ENCODE results near the gene CENPX. TPM values are rescaled to one million over a fixed set of nuclear protein-coding genes. Genes with fewer than 3 reads are reported as not detected.

CENPX gene
- total RNA-seq, 2 experiments from 2014 or later = 86.7 to 87.7 TPM

DNA sequence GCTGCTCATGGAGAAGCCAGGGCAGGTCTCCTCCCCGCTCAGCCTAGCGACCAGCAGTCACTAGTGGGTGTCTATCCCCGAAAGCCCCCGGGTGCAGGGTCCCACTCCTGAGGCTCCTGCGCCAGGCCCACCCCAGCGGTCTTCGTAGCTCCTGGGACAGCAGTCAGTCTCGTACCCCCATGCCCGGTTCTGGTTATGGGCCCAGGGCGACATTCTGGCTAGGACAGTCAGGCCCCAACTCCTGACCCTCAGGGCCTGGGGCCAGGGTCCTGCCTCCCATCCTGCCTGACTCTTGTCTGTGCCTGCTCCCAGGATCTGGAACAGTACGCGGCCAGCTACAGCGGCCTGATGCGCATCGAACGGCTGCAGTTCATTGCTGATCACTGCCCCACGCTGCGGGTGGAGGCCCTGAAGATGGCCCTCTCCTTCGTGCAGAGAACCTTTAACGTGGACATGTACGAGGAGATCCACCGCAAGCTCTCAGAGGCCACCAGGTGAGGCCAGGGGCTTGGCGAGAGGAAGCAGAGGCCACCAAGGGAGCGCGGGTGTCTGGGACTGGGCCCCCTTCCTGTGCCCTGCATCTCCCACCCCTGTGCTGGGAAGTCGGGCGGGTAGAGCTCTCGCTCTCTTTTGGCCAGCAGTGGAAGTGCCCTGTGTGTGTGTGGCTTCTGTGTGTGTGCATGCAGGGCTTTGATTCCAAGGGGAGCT is 31.0 kb upstream of the CENPX start:
- ChIA-PET CTCF (interaction anchor here (1.5 kb wide), 1 partner anchor 153 kb away, joined by 4 read pairs; no protein-coding TSS in a partner anchor), POLR2A (interaction anchor here (0.6 kb wide), 1 partner anchor 52 kb away, joined by 3 read pairs; no protein-coding TSS in a partner anchor)
- Mint-ChIP-seq H3K4me3 (peak overlapping the region; percentile 85), H3K4me1 (ENCODE audit: low read depth) (peaks cover 24% of the 10 kb centered on the region), H3K9me3 (ENCODE audit: insufficient read depth) (no peaks in the 10 kb centered on the region), H3K36me3 (ENCODE audit: low read depth) (peaks cover 9% of the 10 kb centered on the region), H3K27ac (peak overlapping the region; percentile 46), H3K27me3 (ENCODE audit: low read depth) (no peaks in the 10 kb centered on the region)
- no peak for DNase-seq
- no peak for ATAC-seq

GRCh38 chr17:82053130-82053529 is 30.5 kb upstream of the CENPX start:
- Mint-ChIP-seq H3K4me3 (peak overlapping the region; percentile 85), H3K4me1 (ENCODE audit: low read depth) (peaks cover 24% of the 10 kb centered on the region), H3K36me3 (ENCODE audit: low read depth) (peaks cover 7% of the 10 kb centered on the region), H3K27ac (peak overlapping the region; percentile 46), H3K9me3 (ENCODE audit: insufficient read depth) (no peaks in the 10 kb centered on the region), H3K27me3 (ENCODE audit: low read depth) (no peaks in the 10 kb centered on the region)
- POLR2A ChIA-PET = interaction anchor here (0.6 kb wide), 1 partner anchor 53 kb away, joined by 3 read pairs; no protein-coding TSS in a partner anchor
- DNase-seq (no peak), ATAC-seq (no peak)
- CTCF ChIA-PET = no interaction called here

DNA sequence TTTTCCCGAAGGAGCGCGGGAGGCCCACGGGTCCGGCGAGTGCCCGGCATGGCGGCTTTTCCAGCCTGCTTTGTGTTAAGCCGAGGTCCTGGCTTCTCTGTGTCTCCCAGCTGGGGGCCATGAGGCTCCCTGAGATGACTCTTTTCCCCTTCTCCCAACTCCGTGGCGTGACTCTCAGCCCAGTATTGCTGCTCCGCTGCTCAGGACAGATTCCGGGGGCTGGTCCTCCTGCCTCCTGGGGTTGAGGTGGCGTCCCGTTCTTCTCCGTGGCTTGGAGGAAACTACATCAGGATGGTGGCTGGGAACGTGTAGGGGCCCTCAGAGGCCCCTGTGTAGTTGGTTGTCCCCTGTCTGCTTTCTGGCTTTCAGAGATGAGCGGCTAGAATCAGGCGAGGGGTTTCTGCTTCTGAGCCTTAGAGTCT is 30.0 kb upstream of the CENPX start:
- no peak for DNase-seq
- Mint-ChIP-seq H3K4me1 (ENCODE audit: low read depth) (peaks cover 24% of the 10 kb centered on the region), H3K27ac (peak overlapping the region; percentile 55), H3K9me3 (ENCODE audit: insufficient read depth) (no peaks in the 10 kb centered on the region), H3K36me3 (ENCODE audit: low read depth) (peaks cover 3% of the 10 kb centered on the region), H3K27me3 (ENCODE audit: low read depth) (no peaks in the 10 kb centered on the region), H3K4me3 (peak overlapping the region; percentile 85)
- ATAC-seq = no peak
- CTCF ChIA-PET = interaction anchor here (3.0 to 3.1 kb wide), 2 partner anchors 15 to 22 kb away, joined by 11 to 17 read pairs; partner anchors contain the start of genes DCXR and RAC3
- POLR2A ChIA-PET = interaction anchor here (0.9 to 1.0 kb wide), 2 partner anchors 13 to 15 kb away, joined by 3 read pairs; partner anchors contain the start of genes DCXR and DUS1L

DNA sequence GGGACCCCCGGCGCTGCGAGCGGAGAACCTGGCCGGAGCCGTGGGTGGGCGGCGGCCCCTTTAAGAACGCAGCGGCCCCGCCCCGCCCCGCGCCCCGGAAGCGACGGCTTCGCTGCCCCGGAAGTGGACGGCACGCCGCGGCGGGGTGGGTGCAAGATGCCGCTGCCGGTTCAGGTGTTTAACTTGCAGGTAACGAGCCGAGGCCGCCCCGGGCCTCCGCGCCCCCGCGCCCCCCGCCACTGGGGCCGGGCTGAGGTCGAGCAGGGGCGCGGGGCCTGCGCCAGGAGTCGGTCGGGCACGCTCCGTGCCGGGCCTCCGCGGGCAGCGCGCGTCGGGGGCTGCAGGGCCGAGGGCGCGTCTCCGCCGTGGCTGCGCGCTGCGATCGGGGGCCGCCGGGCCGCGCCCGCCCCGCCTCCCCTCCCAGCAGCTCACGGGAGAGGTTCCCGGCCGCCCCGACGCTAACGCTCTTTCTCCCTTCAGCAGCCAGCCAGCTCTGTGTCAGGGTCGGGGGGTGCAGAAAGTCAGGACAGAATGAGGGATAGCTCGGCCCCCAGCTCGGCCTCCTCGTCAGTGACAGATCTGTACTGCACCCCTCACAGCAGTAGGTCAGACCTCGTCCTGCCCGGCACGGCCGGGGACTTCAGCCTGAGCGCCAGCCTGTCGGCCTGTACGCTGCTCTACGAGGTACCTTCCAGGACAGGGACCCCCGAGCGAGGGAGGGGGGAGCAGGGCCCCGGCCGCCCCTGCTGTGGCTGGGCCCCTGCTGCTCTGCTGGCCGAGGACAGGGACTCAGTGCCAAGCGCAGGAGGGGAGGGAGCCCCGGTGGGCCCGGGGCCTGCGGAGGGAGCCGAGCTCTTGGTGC is 29.3 kb upstream of the CENPX start, which contains the start of the genes GPS1 and RFNG:
Gene GPS1 (plus strand): TSS at position 123 of the 862 bp plus-strand sequence. CDS start 34 bp downstream, at position 157.
Gene RFNG (minus strand): TSS at position 36 of the 862 bp plus-strand sequence. CDS start 45 bp downstream, outside the sequence.
- Mint-ChIP-seq H3K27ac (peak within 1 kb of the TSS; percentile 83), H3K4me3 (peak within 1 kb of the TSS; percentile 85), H3K36me3 (ENCODE audit: low read depth) (peaks cover 2% of the 10 kb centered on the region), H3K4me1 (ENCODE audit: low read depth) (peaks cover 24% of the 10 kb centered on the region), H3K9me3 (ENCODE audit: insufficient read depth) (no peaks in the 10 kb centered on the region), H3K27me3 (ENCODE audit: low read depth) (no peaks in the 10 kb centered on the region)
- ChIA-PET CTCF (interaction anchor here (3.0 to 3.1 kb wide), 2 partner anchors 14 to 21 kb away, joined by 11 to 17 read pairs; partner anchors contain the start of genes DCXR and RAC3), POLR2A (interaction anchor here (0.9 to 1.0 kb wide), 2 partner anchors 13 to 14 kb away, joined by 3 read pairs; partner anchors contain the start of genes DCXR and DUS1L)
- DNase-seq = peak; percentile 88
- ATAC-seq = peak; percentile 92

DNA sequence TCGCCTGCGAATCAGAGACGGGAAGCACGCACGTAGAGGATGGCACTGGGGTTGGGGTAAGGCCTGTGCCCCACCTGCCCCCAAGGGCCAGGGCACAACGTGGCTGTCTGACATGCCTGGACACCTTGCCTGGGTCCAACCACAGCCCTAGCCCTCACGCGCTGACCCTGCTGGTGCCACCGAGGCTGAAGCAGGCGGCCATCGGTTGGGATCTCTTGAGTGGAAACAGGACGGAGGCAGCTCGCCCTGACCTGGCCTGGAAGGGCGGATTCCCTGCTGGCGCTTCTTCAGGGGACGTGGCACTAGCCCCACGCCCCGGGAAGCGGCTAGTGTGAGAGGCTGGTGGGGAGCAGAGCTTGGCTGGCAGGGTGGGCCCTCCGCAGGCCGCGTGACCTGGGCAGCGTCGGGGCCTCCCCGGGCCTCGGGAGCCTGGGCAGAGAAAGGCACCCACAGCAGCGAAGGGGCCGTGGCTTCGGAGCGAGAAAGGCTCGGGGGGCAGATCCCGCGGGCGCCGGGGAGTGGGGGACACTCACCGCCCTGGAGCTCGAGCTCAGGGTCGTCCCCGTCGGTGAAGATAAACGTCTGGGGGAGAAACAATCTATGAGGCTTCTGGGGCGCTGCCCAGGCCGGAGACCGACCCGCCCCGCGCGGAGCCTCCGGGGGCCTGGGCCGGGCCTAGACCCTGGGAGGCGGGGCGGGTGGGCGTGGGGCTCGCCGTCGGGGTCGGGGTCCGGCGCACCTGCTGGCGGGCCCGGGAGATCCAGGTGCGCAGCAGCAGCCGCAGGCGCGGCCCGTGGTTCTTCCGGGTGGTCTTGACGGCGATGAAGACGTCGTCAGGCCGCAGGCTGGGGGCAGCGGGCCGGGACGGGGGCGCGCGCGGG is 28.3 kb upstream of the CENPX start:
- Mint-ChIP-seq H3K9me3 (ENCODE audit: insufficient read depth) (no peaks in the 10 kb centered on the region), H3K27ac (peak overlapping the region; percentile 80), H3K4me3 (peak overlapping the region; percentile 80), H3K27me3 (ENCODE audit: low read depth) (no peaks in the 10 kb centered on the region), H3K4me1 (ENCODE audit: low read depth) (peaks cover 24% of the 10 kb centered on the region), H3K36me3 (ENCODE audit: low read depth) (peaks cover under 1% of the 10 kb centered on the region)
- DNase-seq = no peak
- ChIA-PET CTCF (interaction anchor here (0.8 to 3.1 kb wide), 3 partner anchors 13 to 91 kb away, joined by 3 to 17 read pairs (median 11); partner anchors contain the start of genes DCXR and RAC3), POLR2A (interaction anchor here (0.9 to 2.0 kb wide), 2 partner anchors 13 to 14 kb away, joined by 4 to 12 read pairs; partner anchors contain the start of gene DCXR)
- peak; percentile 22 for ATAC-seq

- Mint-ChIP-seq H3K36me3 (ENCODE audit: low read depth) (no peaks in the 10 kb centered on the region), H3K27ac (peak overlapping the region; percentile 80), H3K4me1 (ENCODE audit: low read depth) (peaks cover 24% of the 10 kb centered on the region), H3K27me3 (ENCODE audit: low read depth) (no peaks in the 10 kb centered on the region), H3K9me3 (ENCODE audit: insufficient read depth) (no peaks in the 10 kb centered on the region), H3K4me3 (peak overlapping the region; percentile 80)
- DNase-seq (no peak), ATAC-seq (no peak)
- ChIA-PET POLR2A (interaction anchor here (0.9 to 2.0 kb wide), 2 partner anchors 12 to 14 kb away, joined by 4 to 12 read pairs; partner anchors contain the start of gene DCXR), CTCF (interaction anchor here (0.8 to 3.1 kb wide), 3 partner anchors 13 to 91 kb away, joined by 3 to 17 read pairs (median 11); partner anchors contain the start of genes DCXR and RAC3)
Measured at GRCh38 chr17:82050152-82050760, 27.6 kb upstream of the CENPX start.

DNA sequence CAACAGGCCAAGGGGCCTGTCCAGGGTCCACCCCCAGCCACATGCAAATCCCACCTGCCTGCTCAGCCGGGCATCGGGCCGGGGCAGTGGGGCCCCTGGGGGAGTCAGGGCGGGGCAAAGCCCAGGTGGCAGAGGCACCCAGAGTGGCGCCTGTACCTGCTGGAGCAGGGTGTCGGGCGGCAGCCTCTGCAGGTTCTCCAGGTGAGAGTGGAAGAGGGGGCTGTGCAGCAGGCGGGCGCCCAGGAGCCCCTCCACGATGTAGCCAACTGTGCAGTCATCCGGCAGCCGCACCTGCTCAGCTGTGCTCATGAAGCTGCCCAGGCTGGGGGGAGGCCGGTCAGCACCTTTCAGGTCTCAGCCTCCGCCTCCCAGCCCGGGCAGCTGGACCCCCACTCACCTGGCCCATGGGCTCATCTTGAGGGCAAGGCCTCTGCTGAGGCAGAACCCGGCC is 26.9 kb upstream of the CENPX start:
- Mint-ChIP-seq H3K9me3 (ENCODE audit: insufficient read depth) (no peaks in the 10 kb centered on the region), H3K36me3 (ENCODE audit: low read depth) (no peaks in the 10 kb centered on the region), H3K4me3 (no peak overlapping the region), H3K27me3 (ENCODE audit: low read depth) (no peaks in the 10 kb centered on the region), H3K4me1 (ENCODE audit: low read depth) (peaks cover 20% of the 10 kb centered on the region), H3K27ac (no peak overlapping the region)
- DNase-seq = no peak
- ATAC-seq = no peak
- ChIA-PET CTCF (interaction anchor here (1.4 to 3.1 kb wide), 3 partner anchors 12 to 19 kb away, joined by 5 to 17 read pairs (median 11); partner anchors contain the start of genes DCXR and RAC3), POLR2A (interaction anchor here (2.0 kb wide), 1 partner anchor 12 kb away, joined by 12 read pairs; the partner anchor contains the start of gene DCXR)

DNA sequence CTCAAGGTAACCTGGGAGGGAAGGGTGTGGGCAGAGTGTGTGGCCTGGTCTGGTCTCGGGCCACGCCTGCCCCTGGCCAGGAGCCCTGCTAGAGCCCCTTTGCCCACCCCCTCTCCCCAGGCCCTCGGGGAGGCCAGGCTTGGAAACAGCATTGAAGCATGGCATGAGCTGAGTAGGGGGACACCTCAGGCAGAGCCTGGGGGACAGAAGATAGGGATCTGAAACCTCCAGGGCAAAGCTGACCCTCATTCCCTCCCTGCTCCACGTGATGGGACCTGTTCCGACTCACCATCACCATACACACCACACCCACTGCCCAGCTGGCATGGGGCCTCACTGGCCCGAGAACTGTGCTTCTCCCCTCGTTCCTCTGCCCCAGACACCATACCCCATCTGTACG is 26.4 kb upstream of the CENPX start:
- POLR2A ChIA-PET = no interaction called here
- Mint-ChIP-seq H3K4me3 (no peak overlapping the region), H3K4me1 (ENCODE audit: low read depth) (peaks cover 20% of the 10 kb centered on the region), H3K36me3 (ENCODE audit: low read depth) (no peaks in the 10 kb centered on the region), H3K27me3 (ENCODE audit: low read depth) (no peaks in the 10 kb centered on the region), H3K27ac (peak overlapping the region; percentile 46), H3K9me3 (ENCODE audit: insufficient read depth) (no peaks in the 10 kb centered on the region)
- CTCF ChIA-PET = interaction anchor here (1.4 kb wide), 1 partner anchor 11 kb away, joined by 5 read pairs; the partner anchor contains the start of gene DCXR
- DNase-seq (no peak), ATAC-seq (no peak)

- Mint-ChIP-seq H3K9me3 (ENCODE audit: insufficient read depth) (no peaks in the 10 kb centered on the region), H3K27me3 (ENCODE audit: low read depth) (no peaks in the 10 kb centered on the region), H3K36me3 (ENCODE audit: low read depth) (no peaks in the 10 kb centered on the region), H3K27ac (peak overlapping the region; percentile 30), H3K4me1 (ENCODE audit: low read depth) (peaks cover 18% of the 10 kb centered on the region), H3K4me3 (no peak overlapping the region)
- ChIA-PET CTCF (interaction anchor here (1.4 kb wide), 1 partner anchor 11 kb away, joined by 5 read pairs; the partner anchor contains the start of gene DCXR), POLR2A (no interaction called here)
- DNase-seq (no peak), ATAC-seq (no peak)
Measured at GRCh38 chr17:82048571-82048971, 25.9 kb upstream of the CENPX start.

Measured in activated CD8-positive, alpha-beta T cell treated with anti-CD3 and anti-CD28 coated beads, Interleukin-2, amount 10 ng/mL, durations not matched to agents 7 days and 5 days (primary cell).